G401.6 (cell line): ENCODE measurements around the gene PPP5C.
"Not testable (repeated sequence)": the region's sequence is repeated elsewhere in the genome, so short reads cannot be mapped to it uniquely, and the experiment has no call there.

Experiments
- FAIRE-seq: peaks from 2 replicates; lab custom pipeline; 2012; peaks lifted over from hg19 to GRCh38; lab: Jason Lieb, UNC

Gene PPP5C

GRCh38 chr19:46366620-46367292 is 19.9 kb downstream of the PPP5C start:
- FAIRE-seq: no peak

- FAIRE-seq: no peak
These were observed 20.5 kb downstream of the PPP5C start for GRCh38 chr19:46367426-46367825.

GRCh38 chr19:46368116-46368515 is 21.2 kb downstream of the PPP5C start:
- FAIRE-seq: no peak

GRCh38 chr19:46369817-46370216 is 22.9 kb downstream of the PPP5C start:
- peak; percentile 62 for FAIRE-seq

GRCh38 chr19:46371371-46371901 is 24.5 kb downstream of the PPP5C start:
- no peak for FAIRE-seq

GRCh38 chr19:46372901-46373490 is 26.1 kb downstream of the PPP5C start:
- no peak for FAIRE-seq

- no peak for FAIRE-seq
These were observed 26.8 kb downstream of the PPP5C start for GRCh38 chr19:46373491-46374359.

GRCh38 chr19:46374536-46375475 is 27.9 kb downstream of the PPP5C start:
- no peak for FAIRE-seq

GRCh38 chr19:46375476-46376067 is 28.7 kb downstream of the PPP5C start:
- FAIRE-seq: not testable (repeated sequence)

- no peak for FAIRE-seq
These were observed 29.6 kb downstream of the PPP5C start for GRCh38 chr19:46376241-46377153.

- FAIRE-seq: no peak
These were observed 31.4 kb downstream of the PPP5C start for GRCh38 chr19:46378268-46378667.

- FAIRE-seq: no peak
These were observed 33.8 kb downstream of the PPP5C start for GRCh38 chr19:46380690-46381089.

GRCh38 chr19:46381346-46381745 is 34.5 kb downstream of the PPP5C start:
- no peak for FAIRE-seq

GRCh38 chr19:46381756-46382345 is 35.0 kb downstream of the PPP5C start:
- no peak for FAIRE-seq

GRCh38 chr19:46383171-46383815 is 36.4 kb downstream of the PPP5C start:
- FAIRE-seq: no peak

- FAIRE-seq: no peak
These were observed 37.0 kb downstream of the PPP5C start for GRCh38 chr19:46383846-46384245.

- no peak for FAIRE-seq
These were observed 37.5 kb downstream of the PPP5C start for GRCh38 chr19:46384396-46384795.

GRCh38 chr19:46385636-46386035 is 38.7 kb downstream of the PPP5C start:
- FAIRE-seq: no peak

- no peak for FAIRE-seq
These were observed 39.3 kb downstream of the PPP5C start for GRCh38 chr19:46386151-46386550.
